ENCODE data around the gene CASP7. TPM values are rescaled to one million over a fixed set of nuclear protein-coding genes. Genes with fewer than 3 reads are reported as not detected.

The CASP7 gene
- total RNA-seq, 1 experiment from 2014 or later, result 38.2 TPM

- H3K27ac ChIP-seq (ENCODE audit: low read length), result no peak overlapping the region
- H3K9me3 ChIP-seq (ENCODE audit: control insufficient read depth, insufficient read depth, low read depth, low read length), result peaks cover 15% of the 10 kb centered on the region; the same call in 1 of the 2 replicates
- ATAC-seq, result no peak
- POLR2A ChIA-PET, result no interaction called here
- H3K27me3 ChIP-seq (ENCODE audit: control insufficient read depth, insufficient read depth, low read length), result no peaks in the 10 kb centered on the region
- in situ Hi-C loops (cut with HindIII; ENCODE audit: low pct_unique_long_range_greater_than_20kb, low sequenced_read_pairs) (no loop called here), intact Hi-C loops (cut with micrococcal nuclease; ENCODE audit: unreplicated experiment) (no loop called here)
- CTCF ChIA-PET, result no interaction called here
- DNase-seq (ENCODE audit: low read depth, low spot score), result no peak
- no peak for TF ChIP-seq TCF7L2 (IDR thresholded peaks at IDR 0.05; ENCODE audit: low read depth, low read length)
- TF ChIP-seq SIN3A (IDR thresholded peaks at IDR 0.05; ENCODE audit: borderline replicate concordance, insufficient read depth, low read depth, low read length), result no peak
- TF ChIP-seq CTCF (IDR thresholded peaks at IDR 0.05), result no peak
- TF ChIP-seq POLR2AphosphoS5 (IDR thresholded peaks at IDR 0.05; ENCODE audit: low read depth, low read length), result no peak
- TF ChIP-seq REST (IDR thresholded peaks at IDR 0.05; ENCODE audit: insufficient read depth in 1 of 2, low read depth in 2 of 2, low read length in 1 of 2), result no peak
- H3K4me1 ChIP-seq (ENCODE audit: control insufficient read depth, insufficient read depth, low read length), result no peaks in the 10 kb centered on the region
- H3K4me3 ChIP-seq (ENCODE audit: low read depth in 2 of 2, low read length in 2 of 2), result no peak overlapping the region
- H3K36me3 ChIP-seq (ENCODE audit: control insufficient read depth, insufficient read depth, low read length), result no peaks in the 10 kb centered on the region
- BruUV-seq (replicated peaks), result no TSS peak
Measured at GRCh38 chr10:113691381-113691780, 11.7 kb downstream of the CASP7 start.

GRCh38 chr10:113692271-113692670, 12.6 kb downstream of the CASP7 start:
- in situ Hi-C loops (cut with HindIII; ENCODE audit: low pct_unique_long_range_greater_than_20kb, low sequenced_read_pairs) (no loop called here), intact Hi-C loops (cut with micrococcal nuclease; ENCODE audit: unreplicated experiment) (no loop called here)
- ChIA-PET POLR2A (no interaction called here), CTCF (no interaction called here)
- no peaks in the 10 kb centered on the region for H3K27me3 ChIP-seq (ENCODE audit: control insufficient read depth, insufficient read depth, low read length)
- BruUV-seq (replicated peaks), result no TSS peak
- TF ChIP-seq TCF7L2 (IDR thresholded peaks at IDR 0.05; ENCODE audit: low read depth, low read length) (no peak), REST (IDR thresholded peaks at IDR 0.05; ENCODE audit: insufficient read depth in 1 of 2, low read depth in 2 of 2, low read length in 1 of 2) (no peak), CTCF (IDR thresholded peaks at IDR 0.05) (no peak), SIN3A (IDR thresholded peaks at IDR 0.05; ENCODE audit: borderline replicate concordance, insufficient read depth, low read depth, low read length) (no peak), POLR2AphosphoS5 (IDR thresholded peaks at IDR 0.05; ENCODE audit: low read depth, low read length) (no peak)
- no peak overlapping the region for H3K27ac ChIP-seq (ENCODE audit: low read length)
- H3K9me3 ChIP-seq (ENCODE audit: control insufficient read depth, insufficient read depth, low read depth, low read length), result peaks cover 10% of the 10 kb centered on the region; the same call in 1 of the 2 replicates
- no peaks in the 10 kb centered on the region for H3K36me3 ChIP-seq (ENCODE audit: control insufficient read depth, insufficient read depth, low read length)
- DNase-seq (ENCODE audit: low read depth, low spot score), result no peak
- no peak overlapping the region for H3K4me3 ChIP-seq (ENCODE audit: low read depth in 2 of 2, low read length in 2 of 2)
- ATAC-seq, result no peak
- H3K4me1 ChIP-seq (ENCODE audit: control insufficient read depth, insufficient read depth, low read length), result no peaks in the 10 kb centered on the region

Measured in Panc1 (cell line).